SU-DHL-6 (cell line): ENCODE data around the gene VAMP4.

Source experiments
- CTCF ChIP-seq: fragments of 200-600 bp; sonication (generic); IDR thresholded peaks from one replicate; pipeline ENCODE4 v1.5.1; 2017; ENCODE audit warnings: antibody characterized with exemption, mild to moderate bottlenecking, low read length, moderate library complexity; ENCODE audit not compliant: insufficient read depth, poor library complexity, severe bottlenecking
- EZH2phosphoT487 ChIP-seq: fragments of 200-600 bp; sonication (generic), shearing (Covaris generic); conservative IDR thresholded peaks from 2 replicates; pipeline ENCODE4 v1.6.1; 2018; ENCODE audit warnings: mild to moderate bottlenecking, antibody characterized with exemption, low read length, moderate library complexity, mixed read lengths

DNA sequence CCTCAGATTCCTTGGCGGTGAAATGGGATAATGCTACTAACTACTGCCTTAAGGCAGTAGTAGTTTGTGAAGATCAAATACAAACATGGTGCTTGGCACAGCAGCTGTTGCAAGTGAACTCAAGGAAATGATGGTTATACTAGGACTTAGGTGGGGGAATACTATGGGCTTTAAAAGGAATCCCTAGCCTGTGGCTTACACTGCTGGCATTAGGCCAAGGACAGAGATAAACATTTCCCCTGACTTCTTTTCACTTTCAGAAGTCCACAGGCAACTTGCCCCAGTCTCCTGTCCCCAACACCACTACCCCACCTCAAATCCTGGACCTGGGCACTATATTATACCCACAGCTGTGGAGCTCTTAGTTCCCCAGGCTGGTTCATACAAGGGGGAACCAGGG, 13.1 kb upstream of the VAMP4 start:
- TF ChIP-seq CTCF = no peak
- TF ChIP-seq EZH2phosphoT487 = no peak
